GM23338 (cell line): ENCODE measurements around the gene PCYT2. TPM values are rescaled to one million over a fixed set of nuclear protein-coding genes. Genes with fewer than 3 reads are reported as not detected.
A peak's percentile ranks its signal among the peaks of the same experiment; 100 is the strongest.

ENCODE experiments used
- ATAC-seq: fragments of 200-7000 bp; cut with Tn5 transposase; 3 replicates; pipeline ENCODE4 v1.9.1; 2020
- DNase-seq: peaks from one replicate; pipeline ENCODE4 v3.0.0-alpha.2; 2015; ENCODE audit warnings: low spot score
- H2AFZ ChIP-seq: fragments of 200-600 bp; sonication (generic); 2 replicates; pipeline ENCODE4 v1.8.0; 2016; ENCODE audit warnings: antibody characterized with exemption, mild to moderate bottlenecking, moderate library complexity
- H3F3A ChIP-seq: fragments of 200-600 bp; sonication (generic); replicated peaks from 2 replicates; pipeline ENCODE4 v1.8.0; 2017; ENCODE audit warnings: antibody characterized with exemption, mixed run types, low read depth
- H3K27ac ChIP-seq: fragments of 200-600 bp; sonication (generic); 2 replicates; pipeline ENCODE4 v1.6.1; 2016; ENCODE audit warnings: low read depth
- H3K27me3 ChIP-seq: fragments of 200-600 bp; sonication (generic); 2 replicates; pipeline ENCODE4 v1.8.0; 2016; ENCODE audit warnings: mild to moderate bottlenecking, mixed run types, moderate library complexity; ENCODE audit not compliant: insufficient read depth
- H3K36me3 ChIP-seq: fragments of 200-600 bp; sonication (generic); 2 replicates; pipeline ENCODE4 v1.8.0; 2016; ENCODE audit warnings: mild to moderate bottlenecking; ENCODE audit not compliant: insufficient read depth
- H3K4me1 ChIP-seq: fragments of 200-600 bp; sonication (generic); 2 replicates; pipeline ENCODE4 v1.8.0; 2016; ENCODE audit warnings: mild to moderate bottlenecking, moderate library complexity; ENCODE audit not compliant: insufficient read depth
- H3K4me2 ChIP-seq: fragments of 200-600 bp; sonication (generic); 2 replicates; pipeline ENCODE4 v1.7.1; 2017; ENCODE audit warnings: mixed run types
- H3K4me3 ChIP-seq: fragments of 200-600 bp; sonication (generic); 2 replicates; pipeline ENCODE4 v1.6.1; 2016; ENCODE audit warnings: mixed run types
- H3K79me2 ChIP-seq: fragments of 200-600 bp; sonication (generic); replicated peaks from 2 replicates; pipeline ENCODE4 v1.8.0; 2017; ENCODE audit warnings: mild to moderate bottlenecking; ENCODE audit not compliant: insufficient read depth
- H3K9me2 ChIP-seq: fragments of 200-600 bp; sonication (generic); 2 replicates; pipeline ENCODE4 v1.8.0; 2017; ENCODE audit not compliant: insufficient read depth
- H4K20me1 ChIP-seq: fragments of 200-600 bp; sonication (generic); replicated peaks from 2 replicates; pipeline ENCODE4 v1.8.0; 2017; ENCODE audit warnings: mild to moderate bottlenecking; ENCODE audit not compliant: insufficient read depth
- H3K27ac Mint-ChIP-seq: 2 replicates; pipeline ENCODE4 v1.8.0; 2020; ENCODE audit warnings: inconsistent platforms, mild to moderate bottlenecking, moderate library complexity, mixed read lengths
- H3K27me3 Mint-ChIP-seq: 3 replicates; pipeline ENCODE4 v1.8.0; 2022; ENCODE audit warnings: low read depth, mild to moderate bottlenecking, moderate library complexity, mixed read lengths, inconsistent platforms; ENCODE audit not compliant: insufficient read depth, poor library complexity
- H3K36me3 Mint-ChIP-seq: 3 replicates; pipeline ENCODE4 v1.8.0; 2021; ENCODE audit warnings: low read depth, mild to moderate bottlenecking, inconsistent platforms, moderate library complexity, mixed read lengths
- H3K4me1 Mint-ChIP-seq: 3 replicates; pipeline ENCODE4 v1.8.0; 2020; ENCODE audit warnings: mild to moderate bottlenecking, inconsistent platforms, mixed read lengths
- H3K4me3 Mint-ChIP-seq: 3 replicates; pipeline ENCODE4 v1.8.0; 2021; ENCODE audit warnings: moderate library complexity, mild to moderate bottlenecking, inconsistent platforms, mixed read lengths
- H3K9me3 Mint-ChIP-seq: 3 replicates; pipeline ENCODE4 v1.8.0; 2020; ENCODE audit warnings: moderate library complexity, mild to moderate bottlenecking, inconsistent platforms, mixed read lengths
- CREB1 ChIP-seq: fragments of 250-450 bp; sonication (Bioruptor Pico); IDR thresholded peaks from 2 replicates; pipeline ENCODE4 v1.5.0; 2020; ENCODE audit warnings: low read depth, mild to moderate bottlenecking, moderate library complexity
- ETS1 ChIP-seq: IDR thresholded peaks from 2 replicates; pipeline ENCODE4 v1.6.1; 2016; ENCODE audit warnings: antibody characterized with exemption
- EZH2 ChIP-seq: fragments of 200-600 bp; sonication (generic); IDR thresholded peaks from one replicate; pipeline ENCODE4 v1.8.0; 2017; ENCODE audit warnings: antibody characterized with exemption, mild to moderate bottlenecking, low read depth; ENCODE audit not compliant: unreplicated experiment
- EZH2phosphoT487 ChIP-seq: fragments of 200-600 bp; sonication (generic); IDR thresholded peaks from one replicate; pipeline ENCODE4 v1.8.1; 2018; ENCODE audit warnings: antibody characterized with exemption; ENCODE audit not compliant: unreplicated experiment
- JUNB ChIP-seq: IDR thresholded peaks from one replicate; pipeline ENCODE4 v1.6.1; 2016; ENCODE audit warnings: antibody characterized with exemption; ENCODE audit not compliant: unreplicated experiment
- NANOG ChIP-seq: IDR thresholded peaks from 2 replicates; pipeline ENCODE4 v1.6.1; 2016; ENCODE audit warnings: antibody characterized with exemption, borderline replicate concordance
- POLR2AphosphoS5 ChIP-seq: IDR thresholded peaks from 2 replicates; pipeline ENCODE4 v1.6.1; 2016; ENCODE audit warnings: antibody characterized with exemption, low read depth
- STAT1 ChIP-seq: IDR thresholded peaks from one replicate; pipeline ENCODE4 v1.6.1; 2016; ENCODE audit warnings: antibody characterized with exemption; ENCODE audit not compliant: unreplicated experiment
- ZNF114 ChIP-seq: fragments of 250-450 bp; sonication (Bioruptor Pico); IDR thresholded peaks from 2 replicates; pipeline ENCODE4 v1.5.0; 2020; ENCODE audit warnings: mild to moderate bottlenecking, moderate library complexity
- ZNF462 ChIP-seq: fragments of 250-450 bp; sonication (Bioruptor Pico); IDR thresholded peaks from 2 replicates; pipeline ENCODE4 v1.5.0; 2020; ENCODE audit warnings: mild to moderate bottlenecking, moderate library complexity
- polyA plus RNA-seq: library from polyadenylated mRNA; unstranded; fragments of >200 nt; fragmentation: Nextera tagmentation; extraction: Ambion mirVana; gene quantifications from 2 replicates; pipeline ENCODE4 v1.2.1, GENCODE V29; 2016
- total RNA-seq: library from RNA; depleted of rRNA; stranded (reverse); fragments of >200 nt; shearing (Covaris generic); gene quantifications from 2 replicates; pipeline ENCODE4 v1.2.3, GENCODE V29; 2014

Gene PCYT2
- total and polyA plus RNA-seq, 2 experiments from 2014 or later: 51.6 to 82.9 TPM

GRCh38 chr17:81902023-81902652 lies 9.1 kb downstream of the PCYT2 start, which contains the start of gene NPB:
Gene NPB, plus strand, starts transcription at chr17:81902238. Its CDS starts 40 bp downstream, at chr17:81902278.
- peak; percentile 60 for ATAC-seq
- peak within 1 kb of the TSS; percentile 85 for H3K4me2 ChIP-seq
- no peak within 1 kb of the TSS for H2AFZ ChIP-seq
- Mint-ChIP-seq H3K36me3 (peaks cover 20% of the 10 kb centered on the region), H3K27ac (no peak within 1 kb of the TSS), H3K4me1 (peaks cover 3% of the 10 kb centered on the region; the same call in 2 of the 3 replicates), H3K27me3 (peaks cover 17% of the 10 kb centered on the region), H3K9me3 (no peaks in the 10 kb centered on the region), H3K4me3 (peak within 1 kb of the TSS; percentile 50)
- 0 out of 2 replicates have a peak, but pooled peaks cover 4% of the 10 kb centered on the region for H4K20me1 ChIP-seq
- peak; percentile 73 for DNase-seq
- H3K9me2 ChIP-seq: no peaks in the 10 kb centered on the region
- H3F3A ChIP-seq: peaks cover 15% of the 10 kb centered on the region
- no peaks in the 10 kb centered on the region for H3K79me2 ChIP-seq
- H3K27ac ChIP-seq: no peak within 1 kb of the TSS
- TF ChIP-seq NANOG (no peak), CREB1 (CRISPR knock-in tag) (no peak), EZH2 (peak; percentile 33), POLR2AphosphoS5 (peak; percentile 26; the same call in 1 of the 2 replicates)
- peaks cover 18% of the 10 kb centered on the region for H3K27me3 ChIP-seq
- H3K4me3 ChIP-seq: peak within 1 kb of the TSS; percentile 60
- no peaks in the 10 kb centered on the region; the same call in 1 of the 2 replicates for H3K4me1 ChIP-seq
- H3K36me3 ChIP-seq: peaks cover 8% of the 10 kb centered on the region; the same call in 1 of the 2 replicates

DNA sequence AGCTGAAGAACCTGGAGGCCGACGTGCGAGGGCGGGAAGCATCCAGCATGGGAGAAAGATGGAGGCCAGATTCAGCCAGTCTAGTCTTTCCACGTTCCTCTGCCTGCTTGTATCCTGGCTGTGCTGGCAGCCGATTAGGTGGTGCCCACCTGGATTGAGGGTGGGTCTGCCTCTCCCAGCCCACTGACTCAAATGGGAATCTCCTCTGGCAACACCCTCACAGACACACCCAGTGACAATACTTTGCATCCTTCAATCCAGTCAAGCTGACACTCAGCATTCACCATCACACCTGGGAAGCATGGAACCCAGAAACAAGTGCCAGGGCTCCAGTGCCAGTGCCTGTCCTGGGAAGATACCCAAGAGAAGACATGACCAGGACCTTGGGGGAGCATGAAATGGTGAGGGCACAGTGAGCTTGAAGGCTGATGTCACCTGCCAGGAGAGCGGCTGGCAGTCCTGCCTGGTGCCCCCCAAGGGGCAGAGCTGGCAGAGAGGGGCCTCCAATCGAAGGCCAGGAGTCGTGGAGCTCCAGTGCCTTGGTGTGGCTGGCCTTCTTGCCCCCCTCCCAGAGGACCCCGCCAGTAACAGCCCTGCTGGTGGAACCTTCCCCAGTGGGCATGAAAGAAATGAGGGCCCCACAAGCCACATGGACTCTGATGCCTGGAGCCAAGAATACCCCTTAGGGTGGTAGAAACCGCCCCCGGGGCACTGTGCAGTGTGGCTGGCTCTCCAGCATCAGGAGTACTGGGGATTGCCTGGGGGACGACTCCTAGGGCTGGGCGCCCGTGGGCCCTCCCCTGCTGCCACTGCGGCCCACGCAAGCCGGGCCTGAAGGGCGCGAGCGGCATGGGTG lies 9.8 kb downstream of the PCYT2 start:
- H3K36me3 ChIP-seq: peaks cover 12% of the 10 kb centered on the region; the same call in 1 of the 2 replicates
- 0 out of 2 replicates have a peak, but pooled peaks cover 4% of the 10 kb centered on the region for H4K20me1 ChIP-seq
- Mint-ChIP-seq H3K27me3 (peaks cover 19% of the 10 kb centered on the region), H3K27ac (no peak overlapping the region), H3K4me1 (peaks cover 3% of the 10 kb centered on the region; the same call in 2 of the 3 replicates), H3K4me3 (peak overlapping the region; percentile 45; the same call in 2 of the 3 replicates), H3K9me3 (no peaks in the 10 kb centered on the region), H3K36me3 (peaks cover 26% of the 10 kb centered on the region)
- H3K4me1 ChIP-seq: no peaks in the 10 kb centered on the region; the same call in 1 of the 2 replicates
- DNase-seq (no peak), ATAC-seq (peak; percentile 6)
- peak overlapping the region; percentile 85 for H3K4me2 ChIP-seq
- no peak overlapping the region for H3K27ac ChIP-seq
- H3K4me3 ChIP-seq: peak overlapping the region; percentile 60
- H2AFZ ChIP-seq: no peak overlapping the region
- H3K27me3 ChIP-seq: peaks cover 18% of the 10 kb centered on the region
- H3K79me2 ChIP-seq: no peaks in the 10 kb centered on the region
- H3K9me2 ChIP-seq: no peaks in the 10 kb centered on the region
- peaks cover 15% of the 10 kb centered on the region for H3F3A ChIP-seq
- no peak for TF ChIP-seq JUNB
- no peak for TF ChIP-seq POLR2AphosphoS5
- TF ChIP-seq EZH2phosphoT487: no peak
- TF ChIP-seq ZNF462 (CRISPR knock-in tag): no peak
- no peak for TF ChIP-seq CREB1 (CRISPR knock-in tag)
- no peak for TF ChIP-seq ZNF114 (CRISPR knock-in tag)
- TF ChIP-seq EZH2: no peak
- no peak for TF ChIP-seq NANOG
- TF ChIP-seq ETS1: no peak
- no peak for TF ChIP-seq STAT1
